NCI-H1436 treated with DMSO at 0.1 percent for 48 hours (cell line): ENCODE data around the gene CCDC102B.
"Not testable (repeated sequence)": the region's sequence is repeated elsewhere in the genome, so short reads cannot be mapped to it uniquely, and the experiment has no call there.

ENCODE experiments used
- DNase-seq: peaks from one replicate; lab custom pipeline; 2025; lab: John Stamatoyannopoulos, UW

CCDC102B gene

DNA sequence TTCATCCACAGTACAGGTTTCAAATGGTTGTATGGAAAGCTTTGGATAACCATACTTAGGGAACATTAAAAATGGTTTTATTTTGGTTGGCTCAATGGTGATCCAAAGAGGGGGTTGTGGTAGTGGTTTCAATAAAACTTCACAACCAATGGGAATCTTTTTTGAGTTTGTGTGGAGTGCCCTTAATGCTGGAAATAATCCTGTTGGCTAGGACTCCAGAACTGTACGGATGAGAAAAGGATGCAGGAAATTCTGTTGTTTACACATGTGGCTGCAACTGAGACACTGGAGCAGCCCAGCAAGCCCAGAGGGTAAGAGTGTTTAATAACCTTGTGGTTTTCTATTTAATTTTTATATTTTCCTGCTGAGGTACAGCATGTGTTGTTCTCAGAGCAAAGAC lies at the start of gene CCDC102B:
TSS of gene CCDC102B (plus strand) at position 210 of the 400 bp plus-strand sequence. CDS start 38,684 bp downstream, outside the sequence.
- no peak for DNase-seq

DNA sequence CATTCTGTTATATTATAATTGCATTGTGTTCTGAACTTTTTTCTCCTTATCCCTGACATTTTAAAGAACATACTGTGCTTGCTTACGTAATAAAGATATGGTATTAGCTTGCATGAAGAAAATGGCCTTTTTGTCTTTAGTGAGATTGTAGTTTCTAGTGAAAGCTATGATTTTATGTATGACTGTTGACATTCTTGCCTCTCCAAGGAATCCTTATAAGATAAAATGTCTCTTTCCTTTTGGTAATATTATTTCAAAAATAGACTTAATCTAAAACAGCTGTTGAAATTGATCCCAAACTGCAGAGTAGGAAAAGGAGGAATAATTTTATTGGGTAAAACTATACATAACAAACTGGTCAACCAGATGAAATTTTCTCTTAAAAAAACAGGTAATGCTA lies 40.8 kb upstream of the CCDC102B start:
- DNase-seq = no peak

GRCh38 chr18:68759308-68759707 lies 38.6 kb upstream of the CCDC102B start:
- DNase-seq = no peak

DNA sequence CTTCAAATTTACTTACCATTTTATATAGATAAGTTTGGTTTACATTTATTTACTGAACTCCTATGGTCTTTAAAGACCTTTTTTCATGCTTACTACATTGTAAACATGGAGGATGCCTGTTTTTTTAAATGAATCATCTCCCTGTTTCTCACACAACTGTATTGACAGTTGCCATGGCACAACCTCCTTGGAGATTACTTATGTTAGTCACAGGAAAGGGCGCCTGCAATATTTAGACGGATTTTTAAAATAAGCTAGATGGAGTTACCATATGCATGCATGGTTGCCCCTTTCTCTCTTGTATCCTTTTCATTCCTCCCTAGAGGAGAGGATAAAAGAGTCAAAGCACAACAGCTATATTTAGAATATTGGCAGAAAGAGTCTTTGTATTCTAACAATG lies 34.8 kb upstream of the CCDC102B start:
- no peak for DNase-seq

GRCh38 chr18:68764016-68764415 lies 33.9 kb upstream of the CCDC102B start:
- no peak for DNase-seq

GRCh38 chr18:68766433-68766832 lies 31.4 kb upstream of the CCDC102B start:
- no peak for DNase-seq

DNA sequence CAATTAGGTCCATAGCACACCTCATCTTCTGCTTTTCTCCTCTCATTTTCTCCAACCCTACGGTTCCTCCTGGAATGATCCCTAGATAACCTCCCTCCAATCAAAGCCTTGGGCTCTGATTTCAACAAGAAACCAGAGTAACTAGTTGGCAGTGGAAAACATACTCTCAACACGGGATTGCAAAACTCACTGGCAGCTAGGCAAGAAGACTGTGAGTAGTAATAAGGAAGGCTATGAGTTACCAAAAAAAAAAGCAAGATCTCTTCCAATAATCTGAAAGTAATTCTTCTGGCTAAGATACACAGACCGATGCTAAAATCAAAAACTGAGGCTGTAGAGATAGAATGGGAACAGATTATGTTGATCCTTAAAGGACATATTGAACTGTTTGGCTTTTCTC lies 28.4 kb upstream of the CCDC102B start:
- DNase-seq = no peak

- DNase-seq = no peak
Measured at GRCh38 chr18:68772268-68772667, 25.6 kb upstream of the CCDC102B start.

DNA sequence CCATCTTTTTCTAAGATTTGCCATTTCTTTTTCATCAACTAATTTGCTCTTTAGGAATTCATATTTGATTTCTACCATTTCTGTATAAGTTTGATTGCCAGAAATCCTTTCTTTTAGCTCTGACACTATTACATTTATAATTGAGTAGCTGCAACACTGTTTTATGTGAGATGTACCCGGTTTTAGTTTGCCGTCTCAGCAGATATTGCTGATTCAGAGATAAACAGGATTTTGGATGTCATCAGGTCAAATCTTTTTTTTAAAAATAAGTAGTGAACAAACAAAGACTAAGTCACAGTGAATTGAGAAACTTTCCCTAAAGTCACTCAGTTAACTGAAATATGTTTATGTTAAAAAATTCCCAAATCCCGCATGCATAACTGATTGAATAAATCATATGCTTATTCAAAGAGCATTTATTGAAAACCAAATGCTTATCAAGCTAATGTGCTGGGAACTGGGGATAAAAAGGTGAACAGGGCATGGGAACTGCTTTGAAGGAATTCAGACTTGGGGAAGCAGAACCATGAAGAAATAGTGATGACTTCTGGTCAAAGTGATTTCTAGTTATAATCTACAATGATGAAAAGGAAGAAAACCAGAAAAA lies 19.5 kb upstream of the CCDC102B start:
- DNase-seq = no peak

- no peak for DNase-seq
Measured at GRCh38 chr18:68779169-68779568, 18.7 kb upstream of the CCDC102B start.

DNA sequence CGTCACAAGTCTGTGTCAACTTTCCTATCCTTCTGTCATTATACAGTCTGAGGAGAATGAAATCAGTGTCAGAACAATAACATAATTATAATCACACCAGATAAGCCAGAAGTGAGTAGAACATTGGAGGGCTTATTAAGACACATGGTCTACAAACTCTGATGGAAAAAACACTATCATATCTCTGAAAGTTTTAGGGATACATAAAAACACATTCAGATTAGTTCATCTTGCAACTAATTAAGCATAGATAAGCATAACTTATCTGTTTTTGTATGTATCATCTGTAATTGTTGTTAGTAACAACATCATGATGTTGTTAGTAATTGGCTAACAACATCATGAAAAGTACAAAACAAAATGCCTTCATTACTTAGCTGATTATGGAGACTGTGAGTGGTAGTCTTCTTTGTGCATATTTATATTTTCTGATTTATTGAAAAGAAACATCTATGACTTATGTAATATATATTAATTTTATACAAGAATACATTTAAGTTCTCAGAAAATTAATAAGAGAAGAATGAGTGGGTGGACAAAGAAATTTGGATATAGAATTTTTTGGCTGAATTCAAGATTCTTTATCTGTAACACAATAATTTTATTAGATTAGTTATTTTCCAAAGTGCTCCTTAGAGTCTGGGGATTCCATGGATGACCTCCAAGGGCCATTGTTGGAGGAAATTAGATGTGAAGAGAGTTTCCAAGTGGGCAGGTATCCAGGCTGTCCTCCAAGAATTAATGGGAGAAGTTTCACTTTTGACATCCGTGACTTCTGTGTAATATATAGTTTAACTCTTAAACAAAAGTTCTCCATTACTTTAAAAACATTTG lies 16.9 kb upstream of the CCDC102B start:
- no peak for DNase-seq

DNA sequence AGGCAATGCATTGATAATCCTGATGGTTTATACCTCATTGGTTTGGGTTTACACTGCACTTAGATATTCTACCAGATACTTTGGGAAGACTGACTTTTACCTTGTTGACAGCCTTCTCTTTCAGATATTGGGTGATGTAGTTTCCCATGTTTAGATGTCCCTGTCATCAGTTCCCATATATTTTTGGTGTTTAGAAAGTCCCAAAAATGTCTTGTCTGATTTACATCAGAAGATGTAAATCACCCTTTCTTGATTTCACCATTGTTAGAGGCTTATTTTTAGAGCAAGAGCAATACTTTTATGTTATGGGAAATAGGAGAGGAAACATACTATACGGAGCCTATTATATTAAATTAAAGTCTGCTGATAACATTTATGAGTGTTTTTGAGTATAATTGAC lies 14.4 kb upstream of the CCDC102B start:
- DNase-seq = no peak

DNA sequence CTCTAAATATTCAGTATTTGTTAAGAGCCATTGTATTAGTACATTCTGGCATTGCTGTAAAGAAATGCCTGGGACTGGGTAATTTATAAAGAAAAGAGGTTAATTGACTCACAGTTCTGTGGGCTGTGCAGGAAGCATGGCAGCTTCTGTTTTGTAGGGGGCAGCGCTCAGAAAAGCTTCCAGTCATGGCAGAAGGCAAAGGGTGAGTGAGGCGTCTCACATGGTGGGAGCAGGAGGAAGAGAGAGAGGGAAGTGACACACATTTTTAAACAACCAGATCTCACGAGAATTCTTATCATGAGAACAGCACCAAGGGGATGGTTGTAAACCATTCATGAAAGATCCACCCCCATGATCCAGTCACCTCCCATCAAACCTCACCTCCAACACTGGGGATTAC lies 13.8 kb upstream of the CCDC102B start:
- DNase-seq = no peak

DNA sequence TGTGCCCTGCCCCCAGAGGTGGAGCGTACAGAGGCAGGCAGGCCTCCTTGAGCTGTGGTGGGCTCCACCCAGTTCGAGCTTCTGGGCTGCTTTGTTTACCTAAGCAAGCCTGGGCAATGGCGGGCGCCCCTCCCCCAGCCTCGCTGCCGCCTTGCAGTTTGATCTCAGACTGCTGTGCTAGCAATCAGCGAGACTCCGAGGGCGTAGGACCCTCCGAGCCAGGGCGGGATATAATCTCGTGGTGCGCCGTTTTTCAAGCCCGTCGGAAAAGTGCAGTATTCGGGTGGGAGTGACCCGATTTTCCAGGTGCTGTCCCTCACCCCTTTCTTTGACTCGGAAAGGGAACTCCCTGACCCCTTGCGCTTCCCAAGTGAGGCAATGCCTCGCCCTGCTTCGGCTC lies 7.6 kb upstream of the CCDC102B start:
- DNase-seq = not testable (repeated sequence)

DNA sequence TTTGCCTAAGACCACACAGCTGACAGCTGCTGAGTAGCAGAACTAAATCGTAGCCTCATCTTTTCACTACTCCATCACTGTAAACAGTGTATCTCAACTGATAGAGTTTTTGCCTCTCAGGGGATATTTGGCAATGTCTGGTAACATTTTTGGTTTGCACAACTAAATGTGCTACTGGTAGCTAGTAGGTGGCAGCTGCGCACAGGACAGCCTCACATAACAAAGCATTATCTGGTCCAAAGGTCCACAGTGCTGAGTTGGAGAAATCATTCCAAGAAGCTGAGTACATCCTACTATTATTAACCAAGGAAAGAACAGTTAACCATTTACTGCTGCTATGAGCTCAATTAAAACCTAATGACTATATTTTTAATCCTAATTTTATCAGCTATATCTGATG lies 6.1 kb upstream of the CCDC102B start:
- no peak for DNase-seq

DNA sequence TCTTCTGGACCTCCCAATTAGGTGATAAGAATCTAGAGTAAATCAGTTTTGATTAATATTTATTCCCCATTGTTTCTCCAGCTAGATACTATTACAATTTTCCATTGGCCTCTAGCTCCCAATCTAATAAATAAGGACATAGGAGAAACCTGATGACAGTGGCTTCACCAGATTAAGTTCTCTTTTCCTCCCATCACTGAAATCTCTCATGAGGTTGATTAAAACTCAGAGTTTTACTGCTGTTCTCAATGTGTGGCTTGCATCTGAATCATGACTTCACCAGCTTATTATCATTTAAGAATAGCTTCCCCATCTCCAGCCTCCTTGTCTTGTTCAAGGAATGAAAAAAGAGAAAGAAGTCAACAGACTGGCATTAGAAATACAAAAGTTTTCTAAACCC lies 3.9 kb upstream of the CCDC102B start:
- DNase-seq = no peak

GRCh38 chr18:68796936-68797690 lies 767 bp upstream of the CCDC102B start:
- peak; percentile 73 for DNase-seq

GRCh38 chr18:68800075-68800474 lies 2.2 kb downstream of the CCDC102B start:
- no peak for DNase-seq

- DNase-seq = no peak
Measured at GRCh38 chr18:68803356-68803755, 5.5 kb downstream of the CCDC102B start.

DNA sequence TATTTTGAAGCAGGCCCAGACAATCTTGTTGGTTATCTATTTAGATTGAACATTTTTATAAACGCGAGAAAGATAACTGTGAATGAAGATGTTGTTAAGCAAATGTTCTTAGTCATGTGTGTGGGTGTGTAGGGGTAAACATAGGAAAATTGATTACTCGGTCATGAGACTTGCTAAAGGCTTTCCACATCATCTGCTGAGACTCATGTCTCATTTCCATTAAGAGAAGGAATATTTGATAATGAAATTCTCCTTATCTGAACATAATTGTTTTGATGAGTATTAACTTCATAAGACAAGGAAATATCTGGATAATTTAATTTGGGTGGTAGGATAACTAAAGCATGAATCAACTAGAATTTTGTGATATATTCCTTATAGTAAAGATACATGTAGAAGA lies 19.7 kb downstream of the CCDC102B start:
- no peak for DNase-seq

- DNase-seq = no peak
Measured at GRCh38 chr18:68818584-68818983, 20.7 kb downstream of the CCDC102B start.

- no peak for DNase-seq
Measured at GRCh38 chr18:68822926-68823325, 25.0 kb downstream of the CCDC102B start.

- no peak for DNase-seq
Measured at GRCh38 chr18:68826121-68826520, 28.2 kb downstream of the CCDC102B start.
